NCI-H2107 (cell line): Measurements from ENCODE around the gene FOLR1.
"Not testable (repeated sequence)": the region's sequence is repeated elsewhere in the genome, so short reads cannot be mapped to it uniquely, and the experiment has no call there.

Source experiments
- DNase-seq: peaks from one replicate; lab custom pipeline; 2025; lab: John Stamatoyannopoulos, UW

Gene FOLR1

DNA sequence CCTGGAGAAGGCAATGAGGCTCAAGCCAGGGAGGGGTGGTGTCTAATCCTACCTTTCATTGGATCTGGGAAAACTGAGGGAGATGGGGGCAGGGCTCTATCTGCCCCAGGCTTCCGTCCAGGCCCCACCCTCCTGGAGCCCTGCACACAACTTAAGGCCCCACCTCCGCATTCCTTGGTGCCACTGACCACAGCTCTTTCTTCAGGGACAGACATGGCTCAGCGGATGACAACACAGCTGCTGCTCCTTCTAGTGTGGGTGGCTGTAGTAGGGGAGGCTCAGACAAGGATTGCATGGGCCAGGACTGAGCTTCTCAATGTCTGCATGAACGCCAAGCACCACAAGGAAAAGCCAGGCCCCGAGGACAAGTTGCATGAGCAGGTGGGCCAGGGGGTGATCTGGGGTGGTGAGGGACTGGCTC lies at the start of gene FOLR1:
Gene FOLR1 (plus strand): TSS at position 180 of the 421 bp plus-strand sequence. CDS start 34 bp downstream, at position 214.
- no peak for DNase-seq

- DNase-seq = not testable (repeated sequence)
These were observed 49.4 kb upstream of the FOLR1 start for GRCh38 chr11:72142543-72142942.

GRCh38 chr11:72144807-72145565 lies 47.0 kb upstream of the FOLR1 start:
- DNase-seq = no peak

- DNase-seq = no peak
These were observed 45.3 kb upstream of the FOLR1 start for GRCh38 chr11:72146625-72147024.

DNA sequence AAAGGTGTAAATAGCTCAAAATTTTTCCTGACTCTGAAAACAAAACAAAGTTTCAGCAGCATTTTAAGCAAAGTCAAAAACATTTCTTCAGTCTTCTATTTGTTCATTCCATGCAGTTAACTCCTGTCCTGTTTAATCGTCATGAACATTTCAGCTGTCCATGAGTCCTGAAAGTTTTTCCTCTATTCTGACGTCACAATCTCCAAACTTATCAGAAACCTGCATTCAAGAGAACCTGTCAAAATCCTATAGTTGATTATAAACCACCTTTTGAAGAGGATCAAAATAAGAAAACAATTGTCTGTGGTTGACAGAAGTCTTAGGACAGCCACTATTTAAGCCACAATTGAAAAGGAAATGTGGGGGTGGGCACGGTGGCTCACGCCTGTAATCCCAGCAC lies 41.1 kb upstream of the FOLR1 start:
- no peak for DNase-seq

DNA sequence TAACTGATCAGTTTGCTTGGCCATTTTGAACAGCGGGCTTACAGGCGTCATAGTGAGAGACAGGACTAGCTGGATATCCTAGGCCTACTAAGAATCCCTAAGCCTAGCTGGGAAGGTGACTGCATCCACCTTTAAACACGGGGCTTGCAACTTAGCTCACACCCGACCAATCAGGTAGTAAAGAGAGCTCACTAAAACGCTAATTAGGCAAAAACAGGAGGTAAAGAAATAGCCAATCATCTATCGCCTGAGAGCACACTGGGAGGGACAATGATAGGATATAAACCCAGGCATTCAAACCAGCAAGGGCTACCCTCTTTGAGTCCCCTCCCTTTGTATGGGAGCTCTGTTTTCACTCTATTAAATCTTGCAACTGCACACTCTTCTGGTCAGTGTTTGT lies 38.1 kb upstream of the FOLR1 start:
- not testable (repeated sequence) for DNase-seq

- DNase-seq = no peak
These were observed 37.1 kb upstream of the FOLR1 start for GRCh38 chr11:72154816-72155215.

- no peak for DNase-seq
These were observed 36.2 kb upstream of the FOLR1 start for GRCh38 chr11:72155751-72156150.

DNA sequence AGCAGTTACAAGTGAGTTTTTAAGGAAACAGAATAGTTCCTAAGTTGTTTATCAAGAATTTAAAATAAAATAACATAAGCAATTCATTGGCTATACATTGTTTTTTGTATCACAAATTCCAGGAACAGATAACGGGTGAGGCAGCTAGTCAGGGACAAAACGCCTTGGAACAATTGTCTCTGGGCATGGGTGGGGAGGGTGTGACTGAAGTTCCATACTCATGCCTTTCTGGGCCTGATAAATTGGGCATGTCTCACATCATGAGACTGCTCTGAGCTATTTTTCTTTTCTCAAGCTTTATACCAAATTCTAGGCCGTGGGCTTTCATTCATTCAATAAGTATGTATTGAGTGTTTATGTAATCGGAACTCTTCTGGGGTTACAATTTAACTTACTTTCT lies 34.8 kb upstream of the FOLR1 start:
- no peak for DNase-seq

GRCh38 chr11:72160319-72160718 lies 31.6 kb upstream of the FOLR1 start:
- no peak for DNase-seq

GRCh38 chr11:72162891-72163492 lies 28.9 kb upstream of the FOLR1 start:
- DNase-seq = no peak

DNA sequence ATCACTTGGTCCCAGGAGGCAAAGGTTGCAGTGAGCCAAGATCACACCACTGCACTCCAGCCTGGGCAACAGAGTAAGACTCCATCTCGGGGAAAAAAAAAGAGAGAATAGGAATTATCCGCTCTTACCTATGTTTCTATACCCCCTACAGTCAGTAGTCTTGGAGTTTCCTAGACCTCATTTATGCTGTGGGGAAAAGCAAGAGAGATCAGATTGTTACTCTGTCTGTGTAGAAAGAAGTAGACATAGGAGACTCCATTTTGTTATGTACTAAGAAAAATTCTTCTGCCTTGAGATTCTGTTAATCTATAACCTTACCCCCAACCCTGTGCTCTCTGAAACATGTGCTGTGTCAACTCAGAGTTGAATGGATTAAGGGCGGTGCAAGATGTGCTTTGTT lies 27.8 kb upstream of the FOLR1 start:
- DNase-seq = not testable (repeated sequence)

DNA sequence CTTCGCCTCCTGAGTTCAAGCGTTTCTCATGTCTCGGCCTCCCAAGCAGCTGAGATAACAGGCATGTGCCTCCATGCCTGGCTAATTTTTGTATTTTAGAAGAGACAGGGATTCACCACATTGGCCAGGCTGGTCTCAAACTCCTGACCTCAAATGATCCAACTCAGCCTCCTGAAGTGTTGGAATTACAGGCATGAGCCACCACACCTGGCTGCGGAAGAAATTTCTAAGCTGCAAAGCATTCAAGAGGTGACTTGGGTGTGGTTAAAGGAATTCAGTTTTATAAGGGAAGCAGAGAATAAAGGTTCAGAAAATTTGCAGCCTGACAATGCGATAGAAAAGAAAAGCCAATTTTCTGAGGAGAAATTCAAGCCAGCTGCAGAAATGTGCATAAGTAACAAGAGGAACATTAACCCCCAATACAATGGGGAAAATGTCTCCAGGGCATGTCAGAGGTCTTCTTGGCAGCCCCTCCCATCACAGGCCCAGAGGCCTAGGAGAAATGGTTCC lies 22.8 kb upstream of the FOLR1 start:
- DNase-seq = not testable (repeated sequence)

- not testable (repeated sequence) for DNase-seq
These were observed 22.2 kb upstream of the FOLR1 start for GRCh38 chr11:72169754-72170153.

DNA sequence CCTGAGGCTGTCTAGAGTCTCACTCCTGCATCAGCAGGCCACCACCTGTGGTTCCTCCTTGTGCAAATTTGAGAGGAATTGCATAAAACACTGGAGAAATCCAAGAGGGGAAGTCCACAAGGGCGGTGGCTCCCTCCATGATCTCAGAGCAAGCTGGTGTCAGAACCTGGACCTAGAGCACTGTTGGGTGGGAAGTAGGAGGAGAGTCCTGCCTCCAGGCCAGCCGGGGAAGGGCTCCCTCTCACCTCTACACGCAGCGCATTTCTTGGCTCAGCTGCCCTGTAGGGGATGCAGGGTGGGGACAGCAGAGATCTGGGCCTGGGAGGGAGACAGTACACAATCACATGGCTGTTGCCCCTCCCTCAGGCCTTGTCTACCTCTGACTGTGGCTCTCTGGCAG lies 19.9 kb upstream of the FOLR1 start:
- not testable (repeated sequence) for DNase-seq

- no peak for DNase-seq
These were observed 18.6 kb upstream of the FOLR1 start for GRCh38 chr11:72173291-72173690.

DNA sequence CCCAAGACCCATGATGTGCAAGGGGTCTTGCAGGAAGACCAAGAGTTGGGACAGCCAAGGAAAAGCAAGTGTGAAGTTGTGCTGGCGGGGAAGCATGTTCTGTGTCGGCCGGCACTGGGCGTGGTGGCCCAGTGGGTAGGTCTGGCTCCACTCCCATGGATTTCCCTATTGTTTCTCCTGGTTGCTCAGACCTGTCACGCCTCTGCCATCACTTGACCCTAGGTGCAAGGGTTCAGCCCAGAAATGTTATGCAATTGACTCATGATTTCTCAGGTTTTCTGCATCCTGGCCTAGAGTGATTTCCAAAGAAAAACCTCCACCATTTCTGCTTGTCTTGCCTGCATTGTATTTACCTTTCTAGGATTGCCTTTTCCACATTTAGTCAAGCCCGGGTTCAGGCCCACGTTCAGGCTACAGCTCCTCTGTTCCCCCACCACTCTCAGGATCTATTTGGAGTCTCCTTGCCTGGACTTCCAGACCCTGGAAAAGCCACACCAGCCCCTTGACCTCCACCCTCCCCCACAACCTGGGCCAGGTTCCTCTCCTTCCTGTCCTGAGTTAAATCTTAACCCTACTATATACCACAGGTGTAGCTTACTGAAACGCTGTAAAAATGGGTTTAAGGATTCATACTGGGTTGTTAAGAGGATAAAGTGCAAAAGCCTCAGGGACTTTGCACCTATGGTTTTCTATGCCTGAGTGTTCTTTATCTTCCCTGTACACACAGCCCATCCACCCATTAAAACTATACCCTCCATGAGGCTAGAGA lies 17.5 kb upstream of the FOLR1 start:
- no peak for DNase-seq

GRCh38 chr11:72177656-72178055 lies 14.3 kb upstream of the FOLR1 start:
- no peak for DNase-seq

- DNase-seq = no peak
These were observed 12.7 kb upstream of the FOLR1 start for GRCh38 chr11:72179049-72179803.

GRCh38 chr11:72179804-72180396 lies 12.0 kb upstream of the FOLR1 start:
- DNase-seq = no peak

DNA sequence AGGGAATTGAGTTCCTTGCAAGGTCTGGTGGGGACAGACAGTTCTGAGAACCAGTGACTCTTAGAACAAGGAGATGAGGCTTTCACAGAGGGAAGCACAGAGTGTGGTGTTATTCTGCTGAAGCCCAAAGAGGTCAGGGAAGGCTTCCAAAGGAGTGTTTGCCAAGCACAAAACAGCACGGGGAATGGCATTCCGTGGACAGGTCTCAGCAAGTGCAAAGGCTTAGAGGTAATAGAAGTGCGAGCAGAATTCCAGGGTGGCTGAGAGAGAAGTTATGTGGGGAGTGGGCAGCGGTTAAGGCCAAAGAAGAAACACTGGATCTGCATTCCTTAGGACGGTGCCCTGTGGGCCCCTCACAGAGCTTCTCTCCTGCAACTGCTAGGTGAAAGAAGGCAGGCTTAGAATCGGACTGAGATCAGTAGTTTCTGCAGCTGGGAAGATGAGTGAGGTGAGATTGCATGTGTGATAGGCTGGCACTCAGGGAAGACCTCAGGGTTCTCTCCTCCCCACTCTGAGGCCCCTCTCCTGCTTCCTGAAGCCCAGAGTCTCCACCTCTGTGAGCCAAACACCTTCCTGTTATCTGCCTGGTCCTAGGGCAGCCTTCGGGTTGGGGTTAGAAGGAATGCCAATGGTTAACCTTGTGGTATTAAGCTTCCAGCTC lies 10.9 kb upstream of the FOLR1 start:
- DNase-seq = not testable (repeated sequence)
